Retina (tissue), 1 donor: ENCODE data around the gene GPRASP2.

ENCODE experiments used
- DNase-seq: peaks from one replicate; pipeline ENCODE4 v3.0.0-alpha.2; 2016

The GPRASP2 gene

DNA sequence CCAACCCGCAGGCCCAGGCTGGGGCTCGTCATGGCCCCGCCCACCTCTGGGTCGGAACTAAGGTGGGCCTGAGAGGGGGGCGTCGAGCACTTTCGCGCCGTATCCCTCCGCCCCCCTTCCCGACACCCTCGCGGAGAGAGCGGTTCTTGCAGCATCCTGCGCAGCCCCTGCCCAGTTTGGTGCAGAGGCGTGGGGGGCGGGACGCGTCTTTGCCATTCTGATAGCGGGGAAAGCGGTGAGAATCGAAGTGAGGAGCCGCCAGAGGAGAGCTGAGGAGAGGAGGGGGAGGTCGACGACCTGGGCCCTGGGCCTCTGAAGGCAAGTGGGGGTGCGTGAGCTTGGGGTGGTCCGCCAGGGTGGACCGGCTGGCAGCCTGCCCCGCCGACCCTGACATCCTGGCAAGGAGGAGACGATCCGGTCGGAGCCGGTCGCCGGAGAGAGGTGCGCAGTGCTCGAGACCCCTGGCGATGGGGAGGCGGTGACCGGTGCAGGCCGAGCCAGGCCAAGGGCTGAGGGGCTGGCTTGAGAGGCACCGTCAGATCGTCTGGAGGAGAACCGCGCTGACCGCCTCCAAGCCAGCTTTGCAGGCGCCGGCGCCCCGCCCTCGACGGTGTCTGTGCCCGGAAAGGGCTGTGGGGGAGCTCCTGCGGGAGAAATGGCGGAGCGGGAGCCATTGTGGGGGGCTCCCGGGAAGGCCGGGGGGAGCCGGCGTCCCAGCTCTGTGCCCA, 33.8 kb downstream of the GPRASP2 start:
- peak; percentile 87 for DNase-seq

GRCh38 chrX:102765217-102765616, 53.0 kb downstream of the GPRASP2 start:
- no peak for DNase-seq

DNA sequence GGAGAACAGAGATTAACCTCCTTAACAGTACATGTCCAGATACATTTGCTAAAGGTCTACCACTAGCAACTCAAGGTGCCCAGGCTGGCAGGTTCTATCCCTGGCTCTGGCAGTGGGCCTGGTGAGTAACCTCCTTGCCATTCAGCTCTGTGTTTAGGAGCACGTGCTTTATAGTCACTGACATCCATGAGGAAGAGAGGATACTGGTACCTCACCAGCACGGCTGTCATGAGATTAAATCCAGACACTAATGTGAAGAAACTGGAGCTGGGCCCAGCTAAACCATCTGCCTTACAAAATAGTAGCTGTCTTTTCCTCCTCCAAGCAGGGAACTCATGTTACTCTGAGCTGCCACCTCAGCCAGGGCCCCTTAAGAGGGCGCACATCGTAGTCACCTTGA, 53.6 kb downstream of the GPRASP2 start:
- no peak for DNase-seq

- no peak for DNase-seq
Observed at GRCh38 chrX:102767287-102767686, 55.0 kb downstream of the GPRASP2 start.
